Left hindlimb (tissue), 1 donor: ENCODE measurements around the gene ASB3.

Source experiments
- DNase-seq: peaks from one replicate; pipeline ENCODE4 v3.0.0-alpha.2; 2018

The ASB3 gene

DNA sequence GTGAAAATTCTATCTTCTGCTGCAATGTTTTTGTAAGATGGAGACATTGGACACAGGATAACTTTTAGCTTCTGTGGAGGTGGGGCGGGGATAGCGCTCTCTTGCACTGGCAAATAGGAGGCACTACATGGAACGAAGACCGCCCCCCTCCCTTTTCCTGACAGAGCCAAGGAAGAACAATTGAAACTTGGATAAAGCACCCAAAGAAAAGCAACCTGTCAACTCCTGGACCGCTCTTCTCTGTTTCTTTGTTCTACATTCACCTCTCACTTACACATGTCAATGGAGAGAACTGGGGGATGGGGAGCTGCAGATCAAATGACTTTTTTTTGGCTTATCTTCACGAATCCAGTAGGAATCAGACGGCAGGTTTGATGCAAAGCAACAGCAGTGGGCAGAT lies 145.5 kb downstream of the ASB3 start:
- DNase-seq, result no peak

GRCh38 chr2:53640466-53640865 lies 146.3 kb downstream of the ASB3 start:
- no peak for DNase-seq

GRCh38 chr2:53636596-53636995 lies 150.2 kb downstream of the ASB3 start:
- DNase-seq, result no peak

DNA sequence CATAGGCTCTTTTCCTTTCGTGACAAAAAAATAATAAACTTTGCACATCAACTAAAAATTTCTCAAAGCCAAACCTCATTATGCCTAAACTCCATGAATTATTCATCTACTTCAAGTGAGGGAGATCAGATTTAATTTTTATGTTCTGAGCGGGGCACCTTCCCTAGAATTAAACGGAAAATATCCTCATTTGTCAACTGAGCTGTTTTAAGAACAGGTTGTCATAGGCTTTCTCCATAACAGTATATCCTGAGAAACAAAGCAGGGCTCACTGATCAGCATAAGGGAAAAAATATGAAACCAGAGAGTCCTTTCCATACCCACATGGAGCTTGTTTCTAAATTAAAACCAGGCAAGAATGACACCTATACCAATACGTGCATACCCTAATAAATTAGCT lies 150.6 kb downstream of the ASB3 start:
- no peak for DNase-seq

DNA sequence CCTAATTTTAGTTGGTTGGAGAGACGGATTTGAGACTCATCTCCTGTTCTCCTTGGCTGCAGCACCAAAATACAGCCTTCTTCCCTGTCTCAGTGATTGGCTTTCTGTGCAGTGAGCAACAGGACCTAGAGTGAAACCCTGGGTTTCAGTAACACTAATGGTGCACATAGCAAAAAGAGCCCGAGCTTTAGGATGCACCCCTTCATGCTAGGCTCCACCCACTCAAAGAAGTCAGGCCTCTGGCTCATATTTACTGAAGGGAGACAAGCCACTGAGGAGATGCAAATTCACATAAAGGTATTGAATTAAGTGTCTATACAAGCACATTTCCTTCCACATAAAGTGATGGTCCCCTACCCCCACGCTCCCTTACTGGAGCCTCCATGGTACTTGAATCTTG lies 151.1 kb downstream of the ASB3 start:
- DNase-seq, result no peak

- no peak for DNase-seq
Measured at GRCh38 chr2:53633441-53633840, 153.3 kb downstream of the ASB3 start.

GRCh38 chr2:53632714-53633113 lies 154.0 kb downstream of the ASB3 start:
- peak; percentile 54 for DNase-seq

DNA sequence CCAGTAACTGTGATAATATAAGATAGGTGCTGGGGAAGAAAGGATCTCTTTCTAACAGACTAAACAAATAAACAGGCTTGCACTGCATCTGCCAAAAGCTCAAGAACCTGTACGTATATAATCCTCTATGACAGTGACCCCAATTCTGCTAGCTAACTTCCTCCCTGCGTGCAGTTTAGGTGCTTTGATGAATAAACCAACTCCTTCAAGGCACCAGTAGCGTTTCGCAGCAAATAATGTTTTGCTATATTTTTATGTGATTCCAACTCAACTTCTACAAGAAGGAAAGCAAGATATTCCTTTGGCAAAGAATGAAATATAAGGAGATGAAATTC lies 154.7 kb downstream of the ASB3 start:
- no peak for DNase-seq

- DNase-seq, result no peak
Measured at GRCh38 chr2:53631313-53632125, 155.2 kb downstream of the ASB3 start.

DNA sequence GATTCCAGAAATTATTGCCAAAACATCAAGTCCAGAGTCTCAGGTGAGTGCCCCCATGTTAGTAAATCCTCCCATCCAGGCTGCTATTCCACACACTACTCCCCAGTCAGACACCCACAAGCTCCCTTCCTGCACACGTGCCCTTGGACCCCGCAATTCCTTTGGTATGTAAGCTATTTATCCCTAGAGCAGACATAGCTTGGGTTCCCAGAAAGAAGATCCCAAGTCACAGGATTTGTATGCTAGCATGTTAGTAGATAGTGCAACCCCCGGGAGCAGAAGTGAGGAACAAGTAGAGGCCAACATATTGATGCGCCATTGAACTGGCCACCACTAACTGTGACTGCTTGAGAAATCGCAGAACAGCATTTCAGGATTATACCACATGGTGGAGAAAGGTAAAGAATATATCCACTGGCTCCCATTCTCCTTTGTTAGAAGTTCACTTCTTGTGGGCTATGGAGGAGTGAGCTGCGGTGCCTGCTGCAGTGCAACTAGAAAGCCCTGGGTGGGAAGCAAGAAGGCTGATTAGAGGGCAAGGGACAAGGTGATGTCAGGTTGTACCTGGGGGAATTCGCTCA lies 156.6 kb downstream of the ASB3 start:
- no peak for DNase-seq

- peak; percentile 42 for DNase-seq
Measured at GRCh38 chr2:53629501-53629900, 157.3 kb downstream of the ASB3 start.

- no peak for DNase-seq
Measured at GRCh38 chr2:53629001-53629400, 157.8 kb downstream of the ASB3 start.

- DNase-seq, result no peak
Measured at GRCh38 chr2:53622141-53622540, 164.6 kb downstream of the ASB3 start.

DNA sequence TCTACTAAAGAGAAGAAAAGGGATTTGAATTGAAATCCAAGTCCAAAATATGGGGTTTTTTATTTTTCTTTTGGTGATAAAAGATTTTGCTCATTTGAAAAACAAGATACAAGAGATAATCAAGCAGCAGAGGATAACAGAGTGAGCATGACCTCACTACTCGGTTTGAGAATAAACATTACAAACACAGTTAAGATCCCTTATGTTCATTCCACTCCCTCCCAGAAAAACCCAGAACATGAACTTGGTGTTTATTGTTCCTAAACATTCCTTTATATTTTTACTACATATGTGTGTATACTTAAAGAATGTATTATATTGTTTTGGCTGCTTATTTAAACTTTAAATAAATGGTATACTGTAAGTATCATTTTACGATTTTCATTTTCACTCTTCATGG lies 165.8 kb downstream of the ASB3 start:
- no peak for DNase-seq
